ENCODE results near the gene RDH5. TPM values are rescaled to one million over a fixed set of nuclear protein-coding genes. Genes with fewer than 3 reads are reported as not detected.
A peak's percentile ranks its signal among the peaks of the same experiment; 100 is the strongest.

RDH5 gene
- total RNA-seq, 1 donor from 2014 or later: 10.6 TPM

GRCh38 chr12:55707219-55707671, 12.9 kb upstream of the RDH5 start:
- no peaks in the 10 kb centered on the region for H3K9me3 ChIP-seq
- no peak for TF ChIP-seq CTCF (IDR thresholded peaks at IDR 0.05)
- TF ChIP-seq POLR2AphosphoS5 (IDR thresholded peaks at IDR 0.05; ENCODE audit: insufficient read depth in 1 of 2, low read depth in 1 of 2): no peak
- TF ChIP-seq POLR2A (IDR thresholded peaks at IDR 0.05): no peak
- peak overlapping the region; percentile 69 for H3K27ac ChIP-seq
- peak overlapping the region; percentile 53 to 66 for H3K4me3 ChIP-seq
- H3K27me3 ChIP-seq: no peaks in the 10 kb centered on the region
- H3K36me3 ChIP-seq: no peaks in the 10 kb centered on the region
- intact Hi-C loops (cut with DNase I): no loop called here
- DNase-seq (ENCODE audit: extremely low spot score in 2 of 2): no peak
- H3K4me1 ChIP-seq: peaks cover 18% of the 10 kb centered on the region

- H3K36me3 ChIP-seq: no peaks in the 10 kb centered on the region
- intact Hi-C loops (cut with DNase I): no loop called here
- H3K27ac ChIP-seq: peak within 1 kb of the TSS; percentile 69
- TF ChIP-seq CTCF (IDR thresholded peaks at IDR 0.05): no peak
- peak in 1 of 2 donors; percentile 18 for TF ChIP-seq POLR2AphosphoS5 (IDR thresholded peaks at IDR 0.05; ENCODE audit: insufficient read depth in 1 of 2, low read depth in 1 of 2)
- no peaks in the 10 kb centered on the region for H3K27me3 ChIP-seq
- no peaks in the 10 kb centered on the region for H3K9me3 ChIP-seq
- peak within 1 kb of the TSS; percentile 53 to 66 for H3K4me3 ChIP-seq
- DNase-seq (ENCODE audit: extremely low spot score in 2 of 2): no peak
- peaks cover 18% of the 10 kb centered on the region for H3K4me1 ChIP-seq
Observed at GRCh38 chr12:55707841-55708694, 12.1 kb upstream of the RDH5 start, which contains the start of gene ITGA7. Gene ITGA7 (minus strand): TSS chr12:55707904. CDS start chr12:55707682, 222 bp downstream.

- Histone ChIP-seq H3K27me3 (no peaks in the 10 kb centered on the region), H3K27ac (peak overlapping the region; percentile 69), H3K4me1 (peaks cover 18% of the 10 kb centered on the region), H3K9me3 (no peaks in the 10 kb centered on the region), H3K36me3 (no peaks in the 10 kb centered on the region), H3K4me3 (peak overlapping the region in 1 of 2 donors; percentile 53)
- DNase-seq (ENCODE audit: extremely low spot score in 2 of 2): no peak
- TF ChIP-seq POLR2A (IDR thresholded peaks at IDR 0.05) (no peak), CTCF (IDR thresholded peaks at IDR 0.05) (no peak), POLR2AphosphoS5 (IDR thresholded peaks at IDR 0.05; ENCODE audit: insufficient read depth in 1 of 2, low read depth in 1 of 2) (peak in 1 of 2 donors; percentile 21)
- intact Hi-C loops (cut with DNase I): no loop called here
Observed at GRCh38 chr12:55708695-55709233, 11.4 kb upstream of the RDH5 start.

- H3K4me1 ChIP-seq: peaks cover 31% of the 10 kb centered on the region
Observed at GRCh38 chr12:55711786-55712553, 8.2 kb upstream of the RDH5 start.

More at GRCh38 chr12:55711786-55712553, 8.2 kb upstream of the RDH5 start:
- intact Hi-C loops (cut with DNase I): no loop called here
- H3K27me3 ChIP-seq: no peaks in the 10 kb centered on the region
- H3K27ac ChIP-seq: no peak overlapping the region
- H3K36me3 ChIP-seq: no peaks in the 10 kb centered on the region
- no peak overlapping the region for H3K4me3 ChIP-seq
- DNase-seq (ENCODE audit: extremely low spot score in 2 of 2): no peak
- TF ChIP-seq CTCF (IDR thresholded peaks at IDR 0.05) (no peak), POLR2A (IDR thresholded peaks at IDR 0.05) (no peak), POLR2AphosphoS5 (IDR thresholded peaks at IDR 0.05; ENCODE audit: insufficient read depth in 1 of 2, low read depth in 1 of 2) (no peak)
- no peaks in the 10 kb centered on the region for H3K9me3 ChIP-seq

All from vagina (tissue), 2 donors.